Panc1 (cell line): ENCODE data around the gene LPA.

Source experiments
- CTCF ChIP-seq: fragments of 450-650 bp; IDR thresholded peaks from 2 replicates; pipeline ENCODE4 v1.5.1; 2017; ENCODE audit warnings: mild to moderate bottlenecking
- SIN3A ChIP-seq: IDR thresholded peaks from 2 replicates; pipeline ENCODE4 v1.6.1; 2012; ENCODE audit warnings: low read depth, mild to moderate bottlenecking, low read length, moderate library complexity, borderline replicate concordance; ENCODE audit not compliant: insufficient read depth

GRCh38 chr6:160661216-160661615, 2.9 kb downstream of the LPA start:
- TF ChIP-seq SIN3A (no peak), CTCF (no peak)
